ENCODE data around the gene KDM7A. TPM values are rescaled to one million over a fixed set of nuclear protein-coding genes. Genes with fewer than 3 reads are reported as not detected.
A peak's percentile ranks its signal among the peaks of the same experiment; 100 is the strongest.

The KDM7A gene
- total and polyA plus RNA-seq, 9 of the 15 experiments (the other 6 are each of a cell fraction or from before 2014, with no cell fraction given): 0.90 to 8.4 (median 7.0) TPM

- TF ChIP-seq HOMEZ (CRISPR knock-in tag; IDR thresholded peaks at IDR 0.05) (no peak), BRF1 (IDR thresholded peaks at IDR 0.05; ENCODE audit: borderline replicate concordance, extremely low read depth, insufficient read length) (no peak), NR3C1 (CRISPR knock-in tag; IDR thresholded peaks at IDR 0.05) (peak; percentile 65; the same call in 1 of the 2 replicates), CGGBP1 (CRISPR knock-in tag; IDR thresholded peaks at IDR 0.05) (no peak), ADNP (tag; IDR thresholded peaks at IDR 0.05) (no peak), MIER1 (IDR thresholded peaks at IDR 0.05; ENCODE audit: low read depth) (no peak), ZC3H4 (CRISPR knock-in tag; IDR thresholded peaks at IDR 0.05; ENCODE audit: borderline replicate concordance) (peak; percentile 95; the same call in 1 of the 2 replicates), KDM4B (IDR thresholded peaks at IDR 0.05; ENCODE audit: borderline replicate concordance in 2 of 2, low read depth in 1 of 2) (no peak), ZNF639 (CRISPR knock-in tag; conservative IDR thresholded peaks at IDR 0.05 in 1 of 2, IDR thresholded peaks at IDR 0.05 in 1 of 2) (peak in 1 of 2 experiments; percentile 70; a peak in 2 of 4 replicates), CBX3 (IDR thresholded peaks at IDR 0.05; ENCODE audit: borderline replicate concordance in 1 of 2, low read length in 2 of 2) (no peak), STAT6 (CRISPR knock-in tag; IDR thresholded peaks at IDR 0.05) (0 out of 2 replicates have a peak, but pooled peaks have one; percentile 48), BDP1 (IDR thresholded peaks at IDR 0.05; ENCODE audit: insufficient read depth, insufficient read length) (no peak), ZBTB9 (CRISPR knock-in tag; IDR thresholded peaks at IDR 0.05) (no peak), POLR2A (conservative IDR thresholded peaks at IDR 0.05) (peak; percentile 48; the same call in 1 of the 2 replicates), POU5F1 (IDR thresholded peaks at IDR 0.05; ENCODE audit: borderline replicate concordance, low read depth, low read length, partially characterized antibody) (no peak), ZNF175 (CRISPR knock-in tag; IDR thresholded peaks at IDR 0.05; ENCODE audit: low read depth) (no peak), ZNF3 (CRISPR knock-in tag; IDR thresholded peaks at IDR 0.05) (no peak), ZNF140 (CRISPR knock-in tag; IDR thresholded peaks at IDR 0.05) (no peak)
Measured at GRCh38 chr7:140175221-140176121, 1.3 kb downstream of the KDM7A start (continued).

Data from K562 (cell line).